ENCODE results near the gene HOMER1. TPM values are rescaled to one million over a fixed set of nuclear protein-coding genes. Genes with fewer than 3 reads are reported as not detected.

The HOMER1 gene, protein sequence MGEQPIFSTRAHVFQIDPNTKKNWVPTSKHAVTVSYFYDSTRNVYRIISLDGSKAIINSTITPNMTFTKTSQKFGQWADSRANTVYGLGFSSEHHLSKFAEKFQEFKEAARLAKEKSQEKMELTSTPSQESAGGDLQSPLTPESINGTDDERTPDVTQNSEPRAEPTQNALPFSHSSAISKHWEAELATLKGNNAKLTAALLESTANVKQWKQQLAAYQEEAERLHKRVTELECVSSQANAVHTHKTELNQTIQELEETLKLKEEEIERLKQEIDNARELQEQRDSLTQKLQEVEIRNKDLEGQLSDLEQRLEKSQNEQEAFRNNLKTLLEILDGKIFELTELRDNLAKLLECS
- 2.8 to 8.7 TPM (median 5.8 TPM) in 5 replicates for total RNA-seq (2022; extraction: Qiagen RNA extraction; ENCODE audit: low read depth)

DNA sequence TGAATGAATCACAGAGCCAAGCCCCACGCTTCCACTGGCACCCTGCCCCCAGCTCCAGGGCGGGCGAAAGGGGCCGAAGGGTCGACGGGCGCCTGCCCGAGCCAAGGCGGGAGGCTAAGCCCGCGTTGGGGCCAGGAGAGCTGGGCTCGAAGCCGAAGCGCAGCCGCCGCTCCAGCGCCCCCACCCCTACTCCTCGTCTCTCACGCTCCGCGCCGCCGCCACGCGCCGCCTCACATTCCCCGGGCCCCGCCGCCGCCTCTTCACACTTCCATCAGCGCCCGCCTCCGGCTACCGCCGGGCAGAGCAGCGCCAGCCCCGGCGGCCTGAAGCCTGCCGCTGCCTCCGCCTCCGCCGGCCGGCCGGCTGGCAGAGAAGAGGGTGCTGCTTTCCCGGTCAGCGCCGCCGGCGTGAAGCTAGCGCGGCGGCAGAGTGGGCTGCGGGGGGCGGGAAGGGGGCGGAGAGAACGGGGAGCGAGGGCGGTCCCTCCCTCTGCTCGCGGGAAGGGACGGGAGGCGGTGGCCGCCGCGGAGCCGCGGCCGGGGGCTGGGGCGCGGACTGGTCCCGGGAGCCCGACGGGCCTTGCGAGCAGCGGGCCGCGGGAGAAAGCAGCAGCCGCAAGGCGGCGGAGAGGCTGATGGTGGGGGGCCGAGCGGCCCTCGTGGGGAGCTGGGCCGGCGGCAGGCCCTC, at the start of gene HOMER1:
Gene HOMER1, minus strand, starts transcription at position 431 of the 687 bp plus-strand sequence. CDS start 1,360 bp downstream, outside the sequence.

Other genes starting within 250 kb of the HOMER1 start
- 18.1 to 24.8 TPM (median 21.5 TPM) in 5 replicates for gene TENT2, start 98.3 kb upstream of the HOMER1 start, total RNA-seq (2022; extraction: Qiagen RNA extraction; ENCODE audit: low read depth)
- gene CMYA5, start 175.7 kb upstream of the HOMER1 start, total RNA-seq (2022; extraction: Qiagen RNA extraction; ENCODE audit: low read depth) = 0.07 to 0.53 TPM (median 0.18 TPM) in 5 replicates